Type B pancreatic cell (in vitro differentiated cells): ENCODE results near the gene MTA1. TPM values are rescaled to one million over a fixed set of nuclear protein-coding genes. Genes with fewer than 3 reads are reported as not detected.

Experiments used
- DNase-seq: peaks from one replicate; pipeline ENCODE4 v3.0.0; 2021; ENCODE audit warnings: mixed read lengths; ENCODE audit not compliant: unreplicated experiment; ENCODE audit errors: extremely low spot score
- H3K27ac Mint-ChIP-seq: 2 replicates; pipeline ENCODE4 v1.8.0; 2021; ENCODE audit warnings: mild to moderate bottlenecking, mixed read lengths
- H3K27me3 Mint-ChIP-seq: 2 replicates; pipeline ENCODE4 v1.8.0; 2021; ENCODE audit warnings: mixed read lengths
- H3K36me3 Mint-ChIP-seq: 2 replicates; pipeline ENCODE4 v1.8.0; 2021; ENCODE audit warnings: mixed read lengths
- H3K4me1 Mint-ChIP-seq: one replicate; pipeline ENCODE4 v1.8.0; 2021; ENCODE audit warnings: mixed read lengths; ENCODE audit not compliant: unreplicated experiment
- H3K4me3 Mint-ChIP-seq: 2 replicates; pipeline ENCODE4 v1.8.0; 2021; ENCODE audit warnings: mild to moderate bottlenecking, mixed read lengths
- H3K9me3 Mint-ChIP-seq: 2 replicates; pipeline ENCODE4 v1.8.0; 2021; ENCODE audit warnings: mixed read lengths
- CTCF ChIP-seq: fragments of 200-600 bp; sonication (generic); conservative IDR thresholded peaks from 2 replicates; pipeline ENCODE4 v1.5.0; 2021; ENCODE audit warnings: antibody characterized with exemption, mild to moderate bottlenecking
- total RNA-seq: library from RNA; stranded (reverse); gene quantifications from 2 replicates; pipeline ENCODE4 v1.2.1, GENCODE V29; 2021; ENCODE audit warnings: low replicate concordance

MTA1 gene
- total RNA-seq, 1 donor from 2014 or later, result 194 TPM

- H3K4me1 Mint-ChIP-seq, result peaks cover 4% of the 10 kb centered on the region
- no peak for TF ChIP-seq CTCF
- no peaks in the 10 kb centered on the region for H3K9me3 Mint-ChIP-seq
- peaks cover 10% of the 10 kb centered on the region for H3K36me3 Mint-ChIP-seq
- H3K4me3 Mint-ChIP-seq, result no peak overlapping the region
- no peak for DNase-seq
- no peak overlapping the region for H3K27ac Mint-ChIP-seq
- H3K27me3 Mint-ChIP-seq, result no peaks in the 10 kb centered on the region
Observed at GRCh38 chr14:105439710-105440553, 20.3 kb downstream of the MTA1 start.

- TF ChIP-seq CTCF, result no peak
- Mint-ChIP-seq H3K4me1 (peaks cover 4% of the 10 kb centered on the region), H3K27ac (no peak overlapping the region), H3K4me3 (no peak overlapping the region), H3K36me3 (peaks cover 7% of the 10 kb centered on the region), H3K27me3 (no peaks in the 10 kb centered on the region), H3K9me3 (no peaks in the 10 kb centered on the region)
- no peak for DNase-seq
Observed at GRCh38 chr14:105440554-105440900, 20.9 kb downstream of the MTA1 start.

- no peaks in the 10 kb centered on the region for H3K27me3 Mint-ChIP-seq
- peaks cover 4% of the 10 kb centered on the region for H3K36me3 Mint-ChIP-seq
- TF ChIP-seq CTCF, result no peak
- H3K27ac Mint-ChIP-seq, result no peak overlapping the region
- H3K4me1 Mint-ChIP-seq, result peaks cover 4% of the 10 kb centered on the region
- H3K4me3 Mint-ChIP-seq, result no peak overlapping the region
- no peak for DNase-seq
- no peaks in the 10 kb centered on the region for H3K9me3 Mint-ChIP-seq
Observed at GRCh38 chr14:105440992-105441391, 21.4 kb downstream of the MTA1 start.

- H3K36me3 Mint-ChIP-seq, result no peaks in the 10 kb centered on the region
- H3K9me3 Mint-ChIP-seq, result no peaks in the 10 kb centered on the region
- no peak overlapping the region for H3K27ac Mint-ChIP-seq
- DNase-seq, result no peak
- no peak for TF ChIP-seq CTCF
- H3K4me1 Mint-ChIP-seq, result peaks cover 4% of the 10 kb centered on the region
- no peak overlapping the region for H3K4me3 Mint-ChIP-seq
- no peaks in the 10 kb centered on the region for H3K27me3 Mint-ChIP-seq
Observed at GRCh38 chr14:105442125-105442524, 22.5 kb downstream of the MTA1 start.

- no peaks in the 10 kb centered on the region for H3K27me3 Mint-ChIP-seq
- H3K36me3 Mint-ChIP-seq, result no peaks in the 10 kb centered on the region
- H3K9me3 Mint-ChIP-seq, result no peaks in the 10 kb centered on the region
- DNase-seq, result no peak
- H3K27ac Mint-ChIP-seq, result no peak overlapping the region
- TF ChIP-seq CTCF, result no peak
- H3K4me1 Mint-ChIP-seq, result peaks cover 4% of the 10 kb centered on the region
- no peak overlapping the region for H3K4me3 Mint-ChIP-seq
Observed at GRCh38 chr14:105442834-105443233, 23.2 kb downstream of the MTA1 start.
